HG03520 (cell line): ENCODE measurements around the gene ATL2.
"Not testable (repeated sequence)": the region's sequence is repeated elsewhere in the genome, so short reads cannot be mapped to it uniquely, and the experiment has no call there.

Experiments
- ATAC-seq: cut with Tn5 transposase; IDR thresholded peaks from one replicate; pipeline ENCODE4 v1.9.1; 2021; ENCODE audit warnings: mild to moderate bottlenecking, moderate library complexity; ENCODE audit not compliant: unreplicated experiment

ATL2 gene

DNA sequence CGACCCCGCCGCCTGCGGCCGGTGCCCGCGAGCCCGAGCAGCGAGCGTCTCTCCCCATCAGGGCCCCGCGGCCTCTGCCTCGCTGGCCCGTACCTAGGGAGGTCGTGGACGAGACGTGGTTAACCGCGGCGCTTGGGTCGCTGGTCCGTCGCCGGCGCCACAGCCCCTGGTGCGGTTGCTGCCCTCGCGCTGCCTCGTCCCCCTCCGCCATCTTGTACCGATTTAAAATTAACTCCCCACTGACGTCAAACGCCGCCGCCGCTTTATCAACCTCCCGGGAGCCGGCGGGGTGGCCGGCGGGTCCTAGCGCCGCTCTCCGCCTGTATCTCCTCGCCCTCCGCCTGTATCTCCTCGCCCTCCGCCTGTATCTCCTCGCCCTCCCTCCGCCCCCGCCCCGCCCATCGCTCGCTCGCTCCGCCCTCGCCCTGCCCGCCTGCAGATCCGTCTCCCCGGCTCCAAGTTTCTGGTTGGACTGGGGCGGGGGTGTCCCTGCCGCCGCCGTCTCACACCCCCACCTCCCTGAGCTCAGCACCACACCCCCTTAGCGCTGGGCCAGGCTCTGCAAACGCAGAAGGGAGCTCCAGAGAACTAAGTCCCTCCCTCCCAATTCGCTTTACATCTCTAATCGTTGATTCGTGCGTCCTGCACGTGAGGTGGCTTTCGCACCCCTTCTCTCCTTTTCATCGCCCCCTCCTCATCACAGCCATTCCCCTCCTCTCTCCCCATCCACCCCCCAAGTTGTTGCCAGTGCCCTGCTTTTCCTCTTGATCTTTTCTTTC, at the start of gene ATL2:
ATL2 (minus strand) TSS at position 224 of the 779 bp plus-strand sequence; CDS start at position 211, 13 bp downstream.
- peak; percentile 80 for ATAC-seq

DNA sequence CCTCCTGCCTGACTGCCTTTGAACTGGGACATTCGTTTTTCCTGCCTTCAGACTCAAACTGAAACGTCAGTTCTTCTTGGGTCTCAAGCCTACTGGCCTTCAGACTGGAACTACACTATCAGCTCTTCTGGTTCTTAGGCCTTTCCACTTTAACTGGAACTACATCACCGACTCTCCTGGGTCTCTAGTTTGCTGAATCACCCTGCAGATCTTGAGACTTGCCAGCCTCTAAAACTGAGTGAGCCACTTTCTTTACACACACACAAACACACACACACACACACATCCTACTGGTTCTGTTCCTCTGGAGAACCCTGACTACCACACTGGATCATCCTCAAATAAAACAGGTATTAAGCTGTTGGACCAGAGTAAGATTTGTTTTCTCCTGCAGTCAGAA, 46.7 kb upstream of the ATL2 start:
- no peak for ATAC-seq

DNA sequence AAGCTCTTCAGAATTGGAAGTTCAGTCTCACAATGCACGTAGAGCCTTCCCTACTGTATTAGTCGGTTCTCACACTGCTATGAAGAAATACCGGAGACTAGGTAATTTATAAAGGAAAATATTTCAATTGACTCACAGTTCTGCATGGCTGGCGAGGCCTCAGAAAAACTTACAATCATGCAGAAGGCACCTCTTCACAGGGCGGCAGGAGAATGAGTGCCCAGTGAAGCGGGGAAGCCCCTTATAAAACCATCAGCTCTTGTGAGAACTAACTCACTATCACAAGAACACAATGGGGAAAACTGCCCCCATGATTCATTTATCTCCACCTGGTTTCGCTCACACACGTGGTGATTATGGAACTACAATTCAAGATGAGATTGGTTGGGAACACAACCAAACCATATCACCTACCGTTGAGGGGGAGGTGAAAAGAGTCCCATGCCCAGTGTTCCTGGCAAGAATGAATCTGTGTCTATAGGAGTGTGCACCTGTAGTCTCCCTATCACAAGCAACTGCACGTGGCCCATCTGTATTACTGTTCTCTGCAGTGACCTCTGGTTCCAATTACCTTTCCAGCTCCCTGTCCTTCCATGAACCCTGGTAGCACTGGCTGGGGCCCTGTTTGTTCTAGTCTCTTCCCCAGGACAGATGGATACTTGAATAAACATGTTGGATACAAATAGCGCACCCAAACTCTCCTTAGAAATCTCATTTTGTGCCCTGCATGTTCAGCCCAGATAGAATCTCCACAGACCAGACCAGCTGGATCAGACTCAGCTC, 44.4 kb upstream of the ATL2 start:
- no peak for ATAC-seq

DNA sequence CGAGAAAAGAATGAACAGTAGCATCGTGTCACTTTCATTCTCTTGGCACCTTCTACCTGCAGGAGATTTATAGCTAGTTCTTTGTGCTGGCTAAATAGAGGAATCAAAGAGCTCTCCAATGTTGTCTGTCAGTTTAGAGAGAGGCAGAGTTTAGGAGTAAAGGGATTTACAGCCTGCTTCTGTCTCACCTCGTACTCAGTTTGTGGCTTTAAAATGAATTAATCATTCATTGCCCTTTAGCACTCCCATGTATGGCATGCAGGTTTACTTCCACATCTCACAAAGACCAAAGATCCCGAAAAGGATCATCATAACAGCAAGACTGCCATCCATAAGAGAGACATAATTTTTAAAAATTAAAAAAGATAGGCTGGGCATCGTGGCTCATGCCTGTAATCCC, 42.4 kb upstream of the ATL2 start:
- no peak for ATAC-seq

DNA sequence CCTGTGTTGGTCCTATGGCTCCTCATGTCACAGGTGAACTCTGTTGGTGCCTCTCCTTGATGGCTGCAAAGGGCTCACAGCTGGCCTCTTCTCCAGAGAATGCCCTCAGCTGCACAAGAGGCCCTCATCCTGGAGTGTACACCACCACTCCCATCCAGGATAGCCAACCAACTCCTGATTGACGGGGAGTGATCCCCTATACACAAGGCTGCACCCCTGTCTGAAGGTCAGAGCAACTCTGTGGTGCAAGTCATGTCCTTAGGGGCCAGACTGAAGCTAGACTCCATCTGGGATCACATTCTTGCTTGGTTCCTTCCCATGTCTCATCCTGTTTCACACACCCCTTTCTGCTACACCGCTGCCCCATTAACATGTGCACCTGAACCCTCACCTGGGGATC, 41.7 kb upstream of the ATL2 start:
- ATAC-seq = no peak

DNA sequence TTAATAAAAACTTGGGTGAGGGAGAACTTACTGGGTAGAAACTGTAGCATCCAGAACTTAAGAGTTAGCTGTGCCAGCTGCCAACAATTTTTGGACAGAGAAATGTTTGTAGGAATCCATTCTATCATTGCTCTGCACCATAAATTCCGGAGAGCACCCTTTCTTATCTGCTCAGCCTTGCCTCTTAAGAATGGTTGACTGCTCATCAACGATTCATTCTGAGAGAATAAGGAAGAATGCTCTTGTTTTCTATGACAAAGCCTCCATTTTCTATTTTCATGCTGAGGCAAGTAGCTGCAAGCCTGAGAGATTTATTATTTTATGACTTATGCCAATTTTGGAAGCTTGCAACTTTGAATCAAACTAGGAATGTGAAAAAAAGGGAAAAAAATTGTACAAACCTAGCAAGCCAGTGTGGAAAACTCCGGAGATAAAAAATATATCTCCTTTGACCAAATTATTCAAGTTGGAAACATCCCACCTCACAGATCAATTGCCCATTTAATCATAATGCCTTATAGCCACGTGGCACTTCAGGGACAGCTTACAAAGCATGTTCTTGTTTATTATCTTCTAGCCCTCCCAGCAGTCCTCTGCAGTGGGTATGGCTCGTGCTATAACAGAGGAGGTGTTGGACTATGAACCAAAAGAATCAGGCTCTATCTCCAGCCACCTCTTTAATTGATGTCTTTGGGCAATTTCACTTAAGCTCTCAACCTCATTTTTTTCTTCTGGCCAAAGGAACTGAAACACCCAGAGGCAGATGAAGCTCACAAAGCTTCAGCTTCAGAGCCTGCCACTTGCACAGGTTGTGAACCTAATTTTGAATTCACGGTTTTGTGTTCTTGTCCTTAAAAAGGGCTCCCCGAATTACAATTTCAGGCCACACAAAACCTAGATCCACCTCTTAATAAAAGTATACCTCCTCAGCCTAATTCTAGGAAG, 40.9 kb upstream of the ATL2 start:
- no peak for ATAC-seq

DNA sequence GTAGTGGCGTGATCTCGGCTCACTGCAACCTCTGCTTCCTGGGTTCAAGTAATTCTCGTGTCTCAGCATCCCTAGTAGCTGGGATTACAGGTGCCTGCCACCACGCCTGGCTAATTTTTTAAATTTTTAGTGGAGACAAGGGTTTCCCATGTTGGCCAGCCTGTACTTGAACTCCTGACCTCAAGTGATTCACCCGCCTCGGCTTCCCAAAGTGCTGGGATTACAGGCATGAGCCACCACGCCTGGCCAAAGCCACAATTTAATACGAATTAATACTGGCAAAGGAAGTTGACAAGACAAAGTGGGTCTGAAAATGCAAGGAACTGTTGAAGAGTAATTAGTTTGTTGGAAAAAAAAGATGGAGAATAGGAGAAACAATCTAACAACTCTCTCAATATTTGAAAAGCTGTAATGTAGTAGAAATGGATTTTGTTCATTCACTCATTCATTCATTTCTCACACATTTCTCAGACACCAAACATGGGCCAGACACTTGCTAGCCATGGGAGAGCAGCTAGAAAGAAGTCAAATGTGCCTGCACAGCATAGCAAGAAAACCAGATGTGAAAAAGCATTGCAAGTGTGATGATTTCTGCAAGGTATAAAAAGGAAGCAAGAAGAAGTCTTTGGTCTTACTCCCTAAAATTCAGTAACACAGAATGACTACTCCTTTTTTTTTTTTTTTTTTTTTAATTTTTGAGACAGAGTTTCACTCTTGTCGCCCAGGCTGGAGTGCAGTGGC, 39.4 kb upstream of the ATL2 start:
- no peak for ATAC-seq

DNA sequence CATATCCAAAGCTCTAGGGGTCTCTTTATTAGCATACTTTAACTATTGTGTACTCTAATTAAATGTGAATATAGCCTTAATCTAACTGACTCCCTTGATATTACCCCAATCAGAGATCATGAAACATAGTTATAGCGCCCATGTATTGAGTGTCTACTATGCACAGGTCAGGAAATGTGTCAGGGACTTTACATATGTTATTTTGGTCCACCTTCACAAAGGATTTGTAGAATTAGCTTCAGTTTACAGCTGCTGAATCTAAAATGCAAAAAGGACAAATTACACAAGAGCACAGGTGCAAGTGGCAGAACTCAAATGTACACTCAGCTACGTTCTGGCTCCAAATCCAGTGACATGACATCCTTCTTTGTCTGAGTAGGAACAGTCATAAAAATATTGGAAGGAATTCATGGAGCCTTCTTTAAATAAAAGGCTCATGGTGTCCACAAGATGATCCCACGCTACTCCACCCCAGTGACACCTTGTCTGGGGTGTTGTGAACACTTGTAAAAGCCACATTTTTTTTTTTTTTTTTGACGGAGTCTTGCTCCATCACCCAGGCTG, 38.7 kb upstream of the ATL2 start:
- ATAC-seq = no peak

DNA sequence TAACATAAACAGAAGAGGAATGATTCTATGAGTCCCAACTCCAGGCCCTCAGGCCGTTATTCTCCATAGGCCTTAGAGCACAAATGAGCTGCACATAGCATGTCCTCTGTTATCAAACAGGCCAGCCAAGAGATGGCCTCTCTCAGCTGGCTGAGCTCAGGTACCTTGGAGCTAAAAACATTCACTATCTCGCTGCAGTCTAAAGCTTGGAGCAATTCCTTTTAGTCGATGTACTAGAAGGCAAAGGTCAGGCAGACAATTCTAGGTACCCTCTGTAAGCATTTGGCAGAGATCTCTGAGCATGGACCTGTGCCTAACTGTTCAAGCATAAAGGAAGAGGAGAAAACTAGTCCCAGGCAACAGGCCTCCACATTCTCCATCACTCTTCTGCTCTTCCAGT, 38.0 kb upstream of the ATL2 start:
- ATAC-seq = no peak

DNA sequence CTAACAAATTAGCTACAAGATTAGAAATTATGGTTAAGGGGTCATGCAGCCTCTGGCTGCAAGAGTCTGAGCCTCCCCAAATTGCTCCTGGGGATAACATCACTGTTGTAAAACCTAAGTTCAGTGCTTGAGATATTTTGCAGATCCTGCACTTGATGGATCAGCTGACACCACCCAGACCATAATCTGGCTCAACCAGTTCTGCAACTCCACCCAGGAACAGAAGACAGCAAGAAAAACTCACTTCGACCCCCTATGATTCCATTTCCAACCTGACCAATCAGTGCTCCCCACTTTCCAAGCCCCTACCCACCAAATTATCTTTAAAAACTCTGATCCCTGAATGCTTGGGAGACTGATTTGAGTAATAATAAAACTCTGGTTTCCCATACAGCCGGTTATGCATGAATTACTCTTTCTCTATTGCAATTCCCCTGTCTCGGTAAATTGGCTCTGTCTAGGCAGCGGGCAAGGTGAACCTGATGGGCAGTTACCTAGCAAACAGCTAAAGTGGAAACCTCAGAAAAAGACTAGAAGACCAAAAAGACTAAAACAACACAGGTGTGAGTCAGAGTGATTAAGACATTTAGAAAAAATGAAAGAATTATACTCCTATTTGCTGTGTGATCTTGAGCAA, 35.3 kb upstream of the ATL2 start:
- ATAC-seq = not testable (repeated sequence)

DNA sequence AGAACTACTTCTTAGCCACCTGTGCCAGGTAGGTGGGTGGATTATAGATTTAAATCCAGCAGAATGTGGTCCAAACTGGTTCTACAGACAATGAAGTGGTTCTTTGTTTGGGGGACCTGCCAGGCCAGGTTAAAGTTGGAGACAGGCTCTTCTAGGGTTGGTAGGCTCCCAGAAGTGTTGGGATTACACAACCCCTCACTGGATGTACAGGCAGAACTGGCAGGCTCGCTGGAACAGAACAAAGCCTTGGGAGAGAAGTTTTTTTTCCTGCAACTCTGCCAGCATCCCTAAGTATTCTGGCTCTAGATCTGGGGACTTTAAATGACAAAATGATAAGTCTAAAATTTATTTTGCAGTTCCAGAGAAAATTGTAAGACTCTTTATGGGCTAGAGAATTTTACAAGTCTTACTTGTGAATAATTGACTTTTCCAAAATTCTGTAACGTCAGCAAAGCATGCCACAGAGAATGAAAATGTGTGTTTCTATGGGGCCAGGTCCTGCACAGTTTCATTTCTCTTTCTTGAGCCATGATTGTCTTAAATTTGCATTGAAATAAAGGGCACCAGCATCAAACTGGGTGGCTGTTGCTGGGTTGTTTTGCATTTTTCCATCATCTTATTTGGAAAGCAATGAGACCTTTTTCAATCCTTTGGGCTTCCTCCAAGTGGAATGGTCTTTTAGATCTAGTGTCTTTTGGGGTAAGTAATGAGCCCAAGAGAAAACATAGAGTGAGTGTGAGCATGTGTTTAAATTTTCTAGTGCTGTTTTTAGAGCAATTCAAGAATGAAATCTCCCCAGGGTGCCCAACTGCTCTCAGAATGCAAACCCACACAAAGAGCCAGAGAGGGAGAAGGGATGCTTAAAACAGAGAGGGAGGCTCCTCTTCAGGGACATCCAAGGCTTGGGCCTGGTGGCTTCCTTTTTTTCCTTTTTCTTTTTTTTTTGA, 32.4 kb upstream of the ATL2 start:
- ATAC-seq = peak; percentile 56

DNA sequence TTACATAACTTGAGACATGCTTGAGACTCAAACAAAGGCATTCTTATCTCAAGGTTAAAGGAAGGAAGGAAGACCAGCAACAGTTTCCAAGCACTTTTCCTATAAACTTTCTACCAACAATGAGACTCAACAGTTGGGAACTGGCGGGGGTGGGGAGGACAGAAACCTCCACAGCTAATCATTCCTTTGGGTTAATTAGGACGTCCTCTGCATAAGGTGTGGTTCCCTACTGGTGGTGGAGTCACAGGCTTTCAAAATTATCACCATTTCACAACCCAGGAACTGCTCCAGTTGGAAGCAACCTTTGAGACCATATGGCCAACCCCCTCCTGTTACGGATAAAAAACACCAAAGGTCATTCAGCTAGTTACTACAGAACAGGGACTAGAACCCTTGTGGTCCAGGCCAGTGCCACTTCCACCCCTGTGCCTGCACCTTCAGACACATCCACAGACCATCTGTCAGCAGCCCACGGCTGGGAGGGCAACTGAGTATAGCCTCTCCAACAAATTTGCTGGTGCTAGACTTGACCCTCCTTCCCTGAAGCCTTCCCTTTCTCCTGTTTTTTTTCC, 30.1 kb upstream of the ATL2 start:
- ATAC-seq = no peak

DNA sequence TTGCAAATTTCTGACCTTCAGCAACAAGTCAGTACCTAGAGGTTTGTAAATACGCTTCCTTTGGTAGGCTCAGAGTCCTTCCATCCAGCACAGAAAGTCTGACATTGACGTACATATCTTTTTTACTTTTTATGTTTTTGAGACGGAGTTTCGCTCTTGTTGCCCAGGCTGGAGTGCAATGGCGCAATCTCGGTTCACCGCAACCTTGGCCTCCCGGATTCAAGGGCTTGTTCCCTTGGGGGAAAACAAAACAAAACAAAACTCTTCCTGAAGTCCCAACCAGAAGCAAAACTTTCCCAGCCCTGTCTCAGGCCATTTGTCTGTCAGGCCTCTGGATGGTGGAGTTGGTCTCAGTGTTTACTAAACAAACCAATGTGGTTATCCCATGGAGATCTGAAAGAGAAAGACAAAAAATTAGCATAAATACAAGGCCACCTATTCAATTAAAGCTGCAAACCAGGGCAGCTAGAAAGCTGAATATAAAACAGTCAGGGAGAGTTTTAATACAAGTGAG, 29.6 kb upstream of the ATL2 start:
- no peak for ATAC-seq

DNA sequence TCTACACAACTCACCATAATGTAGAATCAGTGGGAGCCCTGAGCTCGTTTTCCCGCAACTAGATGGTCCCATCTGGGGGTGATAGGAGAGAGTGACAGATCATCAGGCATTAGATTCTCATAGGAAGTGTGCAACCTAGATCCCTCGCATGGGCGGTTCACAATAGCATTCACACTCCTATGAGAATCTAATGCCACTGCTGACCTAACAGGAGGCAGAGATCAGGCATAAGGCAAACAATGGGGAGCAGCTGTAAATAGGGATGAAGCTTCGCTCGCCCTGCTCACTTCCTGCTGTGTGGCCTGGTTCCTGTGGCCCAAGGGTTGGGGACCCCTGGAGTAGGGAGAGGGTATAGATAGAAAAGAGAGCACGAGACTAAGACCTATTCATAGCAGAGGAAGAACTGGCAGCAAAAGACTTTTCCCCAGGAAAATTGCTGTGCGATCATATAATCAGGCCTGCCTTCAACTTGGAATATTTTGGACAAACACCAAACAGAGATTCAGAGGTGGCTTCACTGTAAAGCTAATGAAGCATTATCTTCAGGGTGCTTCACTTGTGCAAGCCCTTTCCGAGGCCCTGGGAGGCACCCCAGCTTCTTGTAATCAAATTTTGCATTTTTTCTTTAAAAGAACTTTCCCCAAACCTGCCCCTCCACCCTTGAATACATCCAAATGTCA, 29.0 kb upstream of the ATL2 start:
- ATAC-seq = no peak

DNA sequence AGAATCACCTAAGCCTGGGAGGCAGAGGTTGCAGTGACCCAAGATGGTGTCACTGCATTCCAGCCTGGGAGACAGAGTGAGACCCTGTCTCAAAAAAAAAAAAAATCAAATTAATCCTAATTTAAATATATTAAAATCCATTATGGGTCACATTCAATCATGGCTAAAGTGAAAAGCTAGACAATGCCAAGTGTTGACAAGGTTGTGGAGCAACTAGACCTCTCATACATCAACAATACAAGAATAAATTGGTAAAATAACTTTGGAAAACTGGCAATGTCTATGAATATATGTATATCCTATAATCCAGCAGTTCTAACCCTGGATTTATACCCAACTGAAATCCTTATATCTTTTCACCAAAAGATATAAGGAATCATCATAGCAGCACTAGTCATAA, 23.4 kb upstream of the ATL2 start:
- no peak for ATAC-seq

DNA sequence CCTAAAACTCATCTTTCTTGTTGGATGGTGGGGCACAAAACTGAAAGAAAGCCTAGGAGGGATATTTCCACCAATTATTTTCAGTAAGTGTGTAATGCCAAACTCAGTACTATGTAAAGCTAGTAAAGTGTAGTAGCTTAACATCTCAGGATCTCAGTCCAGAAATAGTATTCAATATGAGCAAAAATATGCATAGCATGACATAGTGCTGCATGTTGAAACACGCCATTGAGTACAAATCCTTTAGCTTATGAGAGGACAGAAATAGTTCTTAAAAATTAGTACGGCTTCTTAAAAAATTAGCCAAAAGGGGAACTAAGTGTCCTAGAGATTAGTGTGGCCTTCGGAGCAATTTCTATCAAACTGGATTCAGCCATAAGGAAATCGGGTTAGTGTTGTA, 21.7 kb upstream of the ATL2 start:
- ATAC-seq = no peak

DNA sequence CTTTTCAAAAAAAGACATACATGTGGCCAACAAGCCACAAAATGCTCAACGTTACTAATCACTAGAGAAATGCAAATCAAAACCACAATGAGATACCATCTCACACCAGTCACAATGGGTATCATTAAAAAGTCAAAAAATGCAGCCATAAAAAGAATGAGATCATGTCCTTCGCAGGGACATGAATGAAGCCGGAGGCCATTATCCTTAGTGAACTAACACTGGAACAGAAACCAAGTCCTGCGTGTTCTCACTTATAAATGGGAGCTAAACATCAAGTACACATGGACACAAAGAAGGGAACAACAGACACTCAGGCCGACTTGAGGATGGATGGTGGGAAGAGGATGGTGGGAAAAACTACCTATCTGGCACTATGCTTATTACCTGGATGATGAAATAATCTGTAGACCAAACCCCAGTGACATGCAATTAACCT, 17.8 kb upstream of the ATL2 start:
- no peak for ATAC-seq
